GM18951 (cell line): ENCODE results near the gene OTUD1.
"Not testable (repeated sequence)": the region's sequence is repeated elsewhere in the genome, so short reads cannot be mapped to it uniquely, and the experiment has no call there.

Experiments used
- POLR2A ChIP-seq: IDR thresholded peaks from 4 replicates; pipeline ENCODE4 v1.6.1; 2011; ENCODE audit warnings: mild to moderate bottlenecking; ENCODE audit not compliant: insufficient read length, insufficient read depth; ENCODE audit errors: extremely low read depth
- in situ Hi-C: fragments of 300-500 bp; cut with MboI; formaldehyde crosslinking; loops from one replicate; pipeline ENCODE4 v1.12.0; 2022; ENCODE audit warnings: low sequenced_read_pairs, mixed read lengths, inconsistent platforms; ENCODE audit not compliant: unreplicated experiment

OTUD1 gene, protein sequence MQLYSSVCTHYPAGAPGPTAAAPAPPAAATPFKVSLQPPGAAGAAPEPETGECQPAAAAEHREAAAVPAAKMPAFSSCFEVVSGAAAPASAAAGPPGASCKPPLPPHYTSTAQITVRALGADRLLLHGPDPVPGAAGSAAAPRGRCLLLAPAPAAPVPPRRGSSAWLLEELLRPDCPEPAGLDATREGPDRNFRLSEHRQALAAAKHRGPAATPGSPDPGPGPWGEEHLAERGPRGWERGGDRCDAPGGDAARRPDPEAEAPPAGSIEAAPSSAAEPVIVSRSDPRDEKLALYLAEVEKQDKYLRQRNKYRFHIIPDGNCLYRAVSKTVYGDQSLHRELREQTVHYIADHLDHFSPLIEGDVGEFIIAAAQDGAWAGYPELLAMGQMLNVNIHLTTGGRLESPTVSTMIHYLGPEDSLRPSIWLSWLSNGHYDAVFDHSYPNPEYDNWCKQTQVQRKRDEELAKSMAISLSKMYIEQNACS

DNA sequence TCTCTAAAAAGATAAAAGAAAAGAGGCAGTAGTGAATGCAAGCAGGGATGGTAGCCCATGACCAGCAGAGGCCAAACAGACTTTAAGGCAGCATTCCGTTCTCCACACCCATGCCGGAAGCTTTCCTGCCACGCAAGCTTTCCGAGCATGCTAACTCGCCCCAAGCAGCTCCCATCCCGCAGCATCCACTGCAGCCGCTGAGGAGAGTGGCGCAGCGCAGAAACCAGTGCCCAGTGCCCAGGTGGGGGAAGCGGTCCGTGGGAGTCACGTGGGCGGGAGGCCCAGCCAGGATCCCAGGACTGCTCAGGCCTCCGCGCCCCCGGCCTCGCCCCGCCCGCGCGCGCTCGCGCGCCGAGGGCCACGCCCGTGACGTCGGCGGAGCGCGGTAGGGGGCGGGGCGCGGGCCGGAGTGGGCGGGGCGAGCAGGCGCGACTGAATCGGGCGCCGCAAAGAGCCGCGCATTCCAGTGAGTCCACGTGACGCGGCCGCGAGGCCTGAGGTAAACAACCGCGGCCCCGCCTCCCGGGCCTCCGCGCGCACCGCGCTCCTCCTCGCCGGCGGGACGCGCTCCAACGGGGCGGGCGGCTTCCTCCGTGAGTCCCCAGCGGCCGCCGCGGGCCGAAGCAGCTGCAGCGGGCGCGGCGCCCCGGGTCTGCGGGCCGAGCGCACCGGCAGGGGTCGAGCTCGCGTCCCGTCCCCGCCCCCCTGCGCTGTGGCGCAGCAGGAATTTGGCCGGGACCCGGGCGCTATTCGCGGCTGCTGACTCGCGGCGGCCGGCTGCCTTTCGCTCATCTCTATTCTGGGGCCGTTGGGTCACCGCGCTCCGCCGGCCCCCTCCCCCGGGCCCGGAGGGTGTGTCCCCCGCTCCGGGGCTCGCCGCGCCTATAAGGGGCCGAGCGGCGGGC lies at the start of gene OTUD1:
Gene OTUD1 (plus strand): TSS at position 529 of the 905 bp plus-strand sequence. CDS start 383 bp downstream, outside the sequence.
- in situ Hi-C loops, result loop anchor here (10.0 kb wide), 1 partner anchor 74 kb away; no protein-coding TSS in a partner anchor
- TF ChIP-seq POLR2A, result peak; percentile 72

DNA sequence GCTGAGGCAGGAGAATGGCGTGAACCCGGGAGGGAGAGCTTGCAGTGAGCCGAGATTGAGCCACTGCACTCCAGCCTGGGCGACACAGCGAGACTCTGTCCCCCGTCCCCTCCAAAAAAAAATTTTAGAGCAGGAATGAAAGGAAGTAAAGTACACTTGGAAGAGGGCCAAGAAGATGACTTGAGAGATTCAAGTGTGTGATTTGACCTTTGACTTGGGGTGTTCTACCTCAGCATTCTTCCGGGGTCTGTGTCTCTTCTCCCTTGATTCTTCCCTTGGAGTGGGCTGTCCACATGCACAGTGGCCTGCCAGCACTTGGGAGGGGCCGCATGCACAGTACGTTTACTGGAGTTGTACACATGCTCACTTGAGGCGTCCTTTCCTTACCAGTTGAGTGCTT lies 48.5 kb upstream of the OTUD1 start:
- in situ Hi-C loops, result not testable (repeated sequence)

DNA sequence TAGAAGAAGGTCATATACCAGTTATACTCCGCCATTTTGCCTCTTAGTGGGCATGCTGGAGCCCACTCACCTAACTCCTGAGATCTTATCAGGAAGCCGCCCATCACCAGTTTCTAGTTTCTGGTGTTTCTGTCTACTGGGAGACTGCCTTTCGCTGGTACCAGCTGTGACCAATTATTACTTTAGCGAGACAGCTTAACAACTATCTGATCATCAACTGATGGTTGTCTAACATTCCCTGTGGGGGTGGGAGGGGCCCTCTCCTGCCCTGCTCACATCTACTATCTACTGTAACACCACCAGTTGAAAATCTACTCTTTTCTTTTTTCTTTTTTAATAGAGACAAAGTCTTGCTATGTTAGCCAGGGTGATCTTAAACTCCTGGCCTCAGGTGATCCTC lies 48.1 kb upstream of the OTUD1 start:
- in situ Hi-C loops, result no loop called here
- no peak for TF ChIP-seq POLR2A

DNA sequence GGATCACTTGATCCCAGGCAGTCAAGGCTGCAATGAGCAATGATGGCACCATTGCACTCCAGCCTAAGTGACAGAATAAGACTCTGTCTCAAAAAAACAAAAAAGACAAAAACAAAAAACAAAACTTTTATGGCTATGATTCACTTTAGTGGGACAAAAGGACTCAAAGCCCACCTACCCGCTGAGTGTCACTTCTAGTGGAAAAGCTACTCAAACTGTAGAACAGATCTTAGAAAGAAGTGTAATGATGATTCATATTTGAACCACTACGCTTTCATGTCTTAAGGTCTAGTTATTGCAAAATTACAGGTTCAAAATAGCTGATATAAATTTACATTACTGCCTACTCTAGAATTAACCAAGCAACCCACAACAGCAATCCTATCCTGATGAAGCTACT lies 47.1 kb upstream of the OTUD1 start:
- in situ Hi-C loops, result no loop called here
- TF ChIP-seq POLR2A, result no peak

DNA sequence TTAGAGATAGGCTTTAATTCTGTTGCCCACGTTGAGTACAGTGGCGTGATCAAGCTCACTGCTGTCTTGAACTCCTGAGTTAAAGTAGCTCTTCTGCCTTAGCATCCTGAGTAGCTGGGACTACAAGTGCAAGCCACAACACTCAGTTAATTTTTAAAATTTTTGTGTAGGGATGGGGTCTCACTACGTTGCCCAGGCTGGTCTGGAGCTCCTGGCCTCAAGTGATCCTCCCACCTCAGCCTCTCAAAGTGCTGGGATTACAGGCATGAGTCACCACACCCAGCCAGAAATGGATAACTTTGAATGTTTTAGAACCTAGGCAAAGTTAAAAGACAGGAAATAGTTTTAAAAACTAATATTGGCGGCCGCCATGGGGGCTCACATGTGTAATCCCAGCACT lies 43.9 kb upstream of the OTUD1 start:
- TF ChIP-seq POLR2A, result no peak
- in situ Hi-C loops, result no loop called here

- no peak for TF ChIP-seq POLR2A
- in situ Hi-C loops, result no loop called here
These were observed 42.2 kb upstream of the OTUD1 start for GRCh38 chr10:23396695-23397094.

GRCh38 chr10:23399701-23400144 lies 39.2 kb upstream of the OTUD1 start:
- TF ChIP-seq POLR2A, result no peak
- in situ Hi-C loops, result no loop called here

GRCh38 chr10:23402856-23403255 lies 36.0 kb upstream of the OTUD1 start:
- TF ChIP-seq POLR2A, result no peak
- in situ Hi-C loops, result no loop called here

DNA sequence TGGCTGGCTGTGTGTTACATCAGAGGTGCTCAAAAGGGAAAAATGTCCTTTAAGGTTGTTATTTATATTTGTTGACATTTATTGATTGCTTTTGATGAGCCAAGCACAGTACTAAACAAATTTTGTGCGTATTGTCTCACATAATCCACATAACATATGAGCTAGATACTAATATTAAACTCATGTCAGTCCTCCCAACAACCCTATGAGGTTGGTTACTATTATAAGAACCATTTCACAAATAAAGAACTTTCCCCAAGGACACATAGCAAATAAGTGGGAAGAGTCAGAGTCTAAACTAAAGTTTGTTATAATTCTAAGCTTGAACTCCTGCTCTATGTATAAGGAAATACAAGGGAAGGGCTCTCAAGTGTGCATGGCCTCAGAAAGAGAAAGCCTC lies 35.6 kb upstream of the OTUD1 start:
- TF ChIP-seq POLR2A, result no peak
- in situ Hi-C loops, result no loop called here

GRCh38 chr10:23403719-23404118 lies 35.2 kb upstream of the OTUD1 start:
- no peak for TF ChIP-seq POLR2A

GRCh38 chr10:23404461-23404980 lies 34.4 kb upstream of the OTUD1 start:
- no peak for TF ChIP-seq POLR2A
- in situ Hi-C loops, result no loop called here

More at GRCh38 chr10:23403719-23404118, 35.2 kb upstream of the OTUD1 start:
- in situ Hi-C loops, result no loop called here

- in situ Hi-C loops, result no loop called here
- no peak for TF ChIP-seq POLR2A
These were observed 33.3 kb upstream of the OTUD1 start for GRCh38 chr10:23405540-23405939.

- in situ Hi-C loops, result no loop called here
- TF ChIP-seq POLR2A, result no peak
These were observed 32.5 kb upstream of the OTUD1 start for GRCh38 chr10:23406409-23406808.
